NCI-H2171 (cell line): Measurements from ENCODE around the gene ZNF408.
"Not testable (repeated sequence)": the region's sequence is repeated elsewhere in the genome, so short reads cannot be mapped to it uniquely, and the experiment has no call there.

Source experiments
- DNase-seq: peaks from one replicate; lab custom pipeline; 2025; lab: John Stamatoyannopoulos, UW

Gene ZNF408

DNA sequence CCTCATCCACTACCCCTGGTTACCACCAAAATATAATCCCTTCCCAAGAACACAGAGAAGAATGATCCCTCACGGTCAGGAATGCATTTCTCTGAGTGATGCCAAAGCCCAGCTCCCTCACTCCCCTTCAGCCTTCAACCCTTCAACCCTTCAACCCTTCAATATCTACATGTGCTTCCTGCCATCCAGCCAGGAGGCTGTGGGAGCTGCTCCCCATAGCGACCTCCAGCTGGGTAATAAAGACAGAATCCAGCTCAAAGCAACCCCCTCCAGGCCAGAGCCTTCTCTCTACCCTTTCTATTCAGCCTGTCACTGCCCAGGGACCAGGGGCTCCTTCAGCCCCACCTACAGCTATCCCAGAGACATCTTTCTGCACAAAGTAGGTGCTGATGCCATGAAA is 3.1 kb upstream of the ZNF408 start:
- no peak for DNase-seq

- DNase-seq = no peak
Observed at GRCh38 chr11:46698597-46698996, 2.2 kb upstream of the ZNF408 start.

GRCh38 chr11:46701078-46701654 is 335 bp downstream of the ZNF408 start:
- DNase-seq = no peak

GRCh38 chr11:46705070-46705688 is 4.3 kb downstream of the ZNF408 start:
- no peak for DNase-seq

GRCh38 chr11:46706886-46707285 is 6.1 kb downstream of the ZNF408 start:
- no peak for DNase-seq

DNA sequence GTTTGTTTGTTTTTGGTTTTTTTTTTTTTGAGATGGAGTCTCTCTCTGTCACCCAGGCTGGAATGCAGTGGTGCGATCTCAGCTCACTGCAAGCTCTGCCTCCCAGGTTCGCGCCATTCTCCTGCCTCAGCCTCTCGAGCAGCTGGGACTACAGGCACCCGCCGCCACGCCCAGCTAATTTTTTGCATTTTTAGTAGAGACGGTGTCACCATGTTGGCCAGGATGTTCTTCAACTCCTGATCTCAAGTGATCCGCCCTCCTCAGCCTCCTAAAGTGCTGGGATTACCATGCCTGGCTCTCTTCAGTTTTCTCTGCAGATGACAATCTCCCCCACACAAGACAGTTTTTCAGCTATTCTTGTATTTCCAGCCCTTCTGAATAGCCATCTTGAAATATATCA is 8.5 kb downstream of the ZNF408 start:
- DNase-seq = not testable (repeated sequence)

- DNase-seq = no peak
Observed at GRCh38 chr11:46710821-46711269, 10.0 kb downstream of the ZNF408 start.

GRCh38 chr11:46711303-46711702 is 10.5 kb downstream of the ZNF408 start:
- no peak for DNase-seq

DNA sequence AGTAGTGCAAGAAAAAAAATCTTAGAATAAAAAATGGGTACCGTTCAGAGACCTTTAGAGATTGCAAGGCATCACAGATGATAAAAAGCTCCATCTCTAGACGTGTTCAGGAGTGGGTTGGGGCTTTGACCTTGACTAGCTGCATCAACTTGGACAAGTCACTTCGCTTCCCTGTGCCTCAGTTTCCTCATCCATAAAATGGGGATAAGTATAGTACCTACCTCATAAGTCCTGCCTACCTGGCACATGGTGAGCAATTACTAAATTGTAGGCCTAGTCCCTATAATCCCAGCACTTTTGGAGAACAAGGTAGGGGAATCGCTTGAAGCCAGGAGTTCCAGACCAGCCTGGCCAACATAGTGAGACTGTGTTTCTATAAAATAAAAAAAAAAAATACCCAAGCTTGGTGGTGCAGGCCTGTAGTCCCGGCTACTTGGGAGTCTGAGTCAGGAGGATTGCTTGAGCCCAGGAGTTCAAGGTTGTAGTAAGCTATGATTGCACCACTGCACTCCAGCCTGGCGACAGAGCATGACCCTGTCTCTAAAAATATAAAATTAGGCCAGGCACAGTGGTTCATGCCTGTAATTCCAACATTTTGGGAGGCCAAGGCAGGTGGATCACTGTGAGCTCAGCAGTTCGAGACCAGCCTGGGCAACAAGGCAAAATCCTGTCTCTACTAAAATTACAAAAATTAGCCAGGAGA is 12.2 kb downstream of the ZNF408 start:
- no peak for DNase-seq

- not testable (repeated sequence) for DNase-seq
Observed at GRCh38 chr11:46717825-46718154, 17.0 kb downstream of the ZNF408 start.

DNA sequence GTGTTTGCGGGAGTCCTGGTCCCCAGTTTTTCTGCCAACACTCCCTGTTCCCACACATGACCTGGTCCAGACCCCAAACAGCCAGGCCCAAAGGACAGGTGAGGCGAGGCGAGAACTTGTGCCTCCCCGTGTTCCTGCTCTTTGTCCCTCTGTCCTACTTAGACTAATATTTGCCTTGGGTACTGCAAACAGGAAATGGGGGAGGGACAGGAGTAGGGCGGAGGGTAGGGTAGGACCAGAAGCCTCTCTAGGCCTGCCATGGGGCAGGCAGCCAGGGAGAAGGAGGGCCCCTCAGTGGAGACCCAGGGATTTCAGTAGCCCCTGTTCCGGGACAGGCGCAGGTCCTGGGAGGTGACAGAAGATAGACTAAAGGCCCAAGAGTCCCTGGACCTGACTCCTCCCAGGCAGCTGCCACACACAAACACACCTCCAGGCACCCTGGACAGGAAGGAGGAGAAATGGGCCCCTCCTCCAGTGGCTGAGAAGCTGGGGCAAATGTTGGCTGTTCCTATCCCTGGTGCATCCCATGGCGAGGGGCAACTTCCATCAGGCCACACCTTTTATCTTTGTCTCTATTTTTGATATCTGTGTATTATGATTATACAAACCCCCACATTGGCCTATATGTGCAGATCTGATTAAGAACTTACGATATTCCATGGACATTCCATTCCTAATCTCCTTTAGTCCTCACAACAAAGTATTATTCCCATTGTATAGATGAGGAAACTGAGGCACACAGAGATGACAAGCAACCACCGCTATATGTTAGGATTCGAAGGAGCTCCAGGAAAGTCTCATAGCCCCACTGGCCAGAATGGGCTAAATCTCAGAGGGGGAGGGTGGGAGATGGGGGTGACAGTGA is 17.6 kb downstream of the ZNF408 start:
- DNase-seq = no peak

- no peak for DNase-seq
Observed at GRCh38 chr11:46719048-46719542, 18.3 kb downstream of the ZNF408 start, which contains the start of gene F2. Gene F2 (plus strand): TSS chr11:46719213. CDS start chr11:46719236, 23 bp downstream.

GRCh38 chr11:46719543-46720218 is 18.9 kb downstream of the ZNF408 start:
- DNase-seq = no peak

- DNase-seq = no peak
Observed at GRCh38 chr11:46721286-46721685, 20.5 kb downstream of the ZNF408 start.

GRCh38 chr11:46722566-46723358 is 21.9 kb downstream of the ZNF408 start:
- DNase-seq = no peak

DNA sequence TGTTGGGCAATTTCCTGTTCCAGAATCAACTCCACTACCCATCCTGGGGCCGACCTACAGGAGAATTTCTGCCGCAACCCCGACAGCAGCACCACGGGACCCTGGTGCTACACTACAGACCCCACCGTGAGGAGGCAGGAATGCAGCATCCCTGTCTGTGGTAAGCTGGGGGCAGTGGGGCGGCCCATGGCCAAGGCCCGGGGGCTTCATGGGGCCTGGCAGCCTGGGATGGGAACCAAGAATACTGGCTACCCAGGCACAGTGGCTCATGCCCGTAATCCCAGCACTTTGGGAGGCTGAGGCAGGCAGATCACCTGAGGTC is 22.5 kb downstream of the ZNF408 start:
- DNase-seq = no peak

DNA sequence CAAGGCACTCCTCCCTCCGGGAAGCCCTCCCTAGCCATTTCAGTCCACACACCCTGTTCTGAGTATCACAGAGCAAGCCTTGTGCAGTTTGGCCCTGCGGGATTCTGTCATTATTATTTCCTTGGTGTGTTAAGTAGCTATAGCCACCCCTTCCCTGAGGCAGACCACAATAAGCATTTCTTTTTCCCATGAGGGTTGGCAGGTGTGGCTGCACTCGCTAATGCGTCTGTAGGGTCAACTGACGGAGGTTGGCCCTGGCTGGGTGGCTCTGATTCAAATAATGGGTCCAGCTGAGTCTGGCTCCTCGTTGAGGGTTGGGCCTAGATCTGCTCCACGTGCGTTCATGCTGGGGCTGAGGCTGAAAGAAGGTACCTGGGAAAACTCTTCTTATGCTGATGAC is 23.3 kb downstream of the ZNF408 start:
- no peak for DNase-seq

DNA sequence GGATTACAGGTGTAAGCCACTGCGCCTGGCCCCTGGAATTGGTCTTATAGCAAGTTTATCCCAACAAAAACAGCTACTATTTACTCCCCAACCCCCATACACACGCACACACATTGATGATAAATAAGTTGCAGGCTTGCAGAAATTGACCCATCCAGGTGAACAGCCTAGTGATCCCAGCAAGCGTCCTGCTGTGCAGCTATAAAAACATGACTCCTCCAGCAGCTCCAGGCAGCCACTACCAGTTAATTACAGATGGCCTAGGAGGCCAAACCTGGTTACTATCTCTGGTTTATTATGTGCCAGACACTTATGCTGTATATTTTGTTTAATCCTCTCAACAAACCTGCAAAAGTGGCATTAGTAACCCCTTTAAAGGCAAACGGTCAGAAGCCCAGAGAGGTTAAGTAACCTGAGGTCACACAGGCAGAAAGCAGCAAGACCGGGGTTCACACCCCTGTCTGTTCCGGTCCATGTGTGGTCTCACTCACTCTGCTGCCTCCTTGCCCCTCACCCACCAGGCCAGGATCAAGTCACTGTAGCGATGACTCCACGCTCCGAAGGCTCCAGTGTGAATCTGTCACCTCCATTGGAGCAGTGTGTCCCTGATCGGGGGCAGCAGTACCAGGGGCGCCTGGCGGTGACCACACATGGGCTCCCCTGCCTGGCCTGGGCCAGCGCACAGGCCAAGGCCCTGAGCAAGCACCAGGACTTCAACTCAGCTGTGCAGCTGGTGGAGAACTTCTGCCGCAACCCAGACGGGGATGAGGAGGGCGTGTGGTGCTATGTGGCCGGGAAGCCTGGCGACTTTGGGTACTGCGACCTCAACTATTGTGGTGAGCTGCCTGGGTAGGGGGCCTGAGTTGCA is 24.7 kb downstream of the ZNF408 start:
- no peak for DNase-seq

DNA sequence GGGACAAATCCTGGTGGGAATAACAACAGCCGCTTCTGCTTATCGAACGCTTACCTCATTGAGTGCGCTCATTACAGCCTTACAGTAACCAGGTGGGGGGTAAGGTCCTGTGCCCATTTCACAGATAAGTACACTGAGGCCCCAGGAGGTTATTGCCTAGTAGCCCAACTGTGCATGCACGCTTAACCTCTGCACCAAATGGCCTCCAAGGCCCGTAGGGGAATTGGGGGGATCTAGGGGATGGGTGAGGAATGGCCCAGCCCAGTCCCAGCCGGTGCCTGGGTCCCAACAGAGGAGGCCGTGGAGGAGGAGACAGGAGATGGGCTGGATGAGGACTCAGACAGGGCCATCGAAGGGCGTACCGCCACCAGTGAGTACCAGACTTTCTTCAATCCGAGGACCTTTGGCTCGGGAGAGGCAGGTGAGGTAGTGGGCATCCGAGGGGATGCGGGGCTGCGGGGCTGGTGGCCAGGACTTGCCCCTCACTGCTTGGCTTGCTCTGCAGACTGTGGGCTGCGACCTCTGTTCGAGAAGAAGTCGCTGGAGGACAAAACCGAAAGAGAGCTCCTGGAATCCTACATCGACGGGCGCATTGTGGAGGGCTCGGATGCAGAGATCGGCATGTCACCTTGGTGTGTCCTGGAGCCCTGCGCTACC is 25.5 kb downstream of the ZNF408 start:
- DNase-seq = no peak
